ENCODE data around the gene NCAM1.

DNA sequence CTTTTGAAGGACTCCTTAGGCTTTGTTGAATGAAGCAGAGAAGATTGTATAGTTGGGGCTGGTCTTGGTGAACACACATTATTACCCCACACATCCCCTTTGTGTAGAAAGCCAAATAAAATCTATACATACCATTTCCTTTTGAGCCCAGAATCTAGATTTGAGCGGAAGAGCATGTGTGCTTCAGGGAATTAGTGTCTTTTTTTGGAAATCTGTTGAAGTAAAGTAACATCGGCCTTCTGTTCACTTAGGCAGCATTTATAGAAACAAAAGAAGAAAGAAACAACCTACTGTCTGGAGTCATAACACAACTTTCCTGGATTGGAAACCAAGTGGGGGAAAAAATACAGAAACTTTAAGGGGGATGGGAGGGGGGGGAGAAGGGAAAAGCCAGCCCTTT, 315.2 kb downstream of the NCAM1 start:
- TF ChIP-seq POLR2A (IDR thresholded peaks at IDR 0.05; ENCODE audit: low read length) (no peak), GATA1 (IDR thresholded peaks at IDR 0.05; ENCODE audit: low read depth, low read length) (no peak)
